GM19455 (cell line): ENCODE results near the gene CNIH1.
"Not testable (repeated sequence)": the region's sequence is repeated elsewhere in the genome, so short reads cannot be mapped to it uniquely, and the experiment has no call there.

Experiments
- ATAC-seq: cut with Tn5 transposase; IDR thresholded peaks from one replicate; pipeline ENCODE4 v1.9.1; 2021; ENCODE audit not compliant: unreplicated experiment

The CNIH1 gene

GRCh38 chr14:54437954-54438353 lies 3.2 kb downstream of the CNIH1 start:
- not testable (repeated sequence) for ATAC-seq

GRCh38 chr14:54435500-54435981 lies 5.6 kb downstream of the CNIH1 start:
- ATAC-seq, result peak; percentile 53

- ATAC-seq, result no peak
These were observed 12.6 kb downstream of the CNIH1 start for GRCh38 chr14:54428527-54428926.

GRCh38 chr14:54427871-54428270 lies 13.3 kb downstream of the CNIH1 start:
- no peak for ATAC-seq

- no peak for ATAC-seq
These were observed 15.5 kb downstream of the CNIH1 start for GRCh38 chr14:54425537-54426274.

GRCh38 chr14:54425068-54425467 lies 16.1 kb downstream of the CNIH1 start:
- no peak for ATAC-seq

- no peak for ATAC-seq
These were observed 16.7 kb downstream of the CNIH1 start for GRCh38 chr14:54424479-54424901.

- no peak for ATAC-seq
These were observed 17.2 kb downstream of the CNIH1 start for GRCh38 chr14:54423991-54424390.

- ATAC-seq, result no peak
These were observed 20.6 kb downstream of the CNIH1 start for GRCh38 chr14:54420478-54421142.

- no peak for ATAC-seq
These were observed 29.8 kb downstream of the CNIH1 start for GRCh38 chr14:54411371-54411770.

GRCh38 chr14:54410215-54410614 lies 31.0 kb downstream of the CNIH1 start:
- ATAC-seq, result no peak

GRCh38 chr14:54403401-54404005 lies 37.7 kb downstream of the CNIH1 start:
- ATAC-seq, result not testable (repeated sequence)

- ATAC-seq, result no peak
These were observed 41.6 kb downstream of the CNIH1 start for GRCh38 chr14:54399560-54399959.

- peak; percentile 96 for ATAC-seq
These were observed 44.5 kb downstream of the CNIH1 start, which contains the start of gene CDKN3 for GRCh38 chr14:54396493-54397335. Gene CDKN3 (plus strand): TSS chr14:54397007. CDS start chr14:54397069, 62 bp downstream.

- no peak for ATAC-seq
These were observed 45.0 kb downstream of the CNIH1 start for GRCh38 chr14:54396183-54396492.

GRCh38 chr14:54395716-54396115 lies 45.5 kb downstream of the CNIH1 start:
- no peak for ATAC-seq

- no peak for ATAC-seq
These were observed 45.9 kb downstream of the CNIH1 start for GRCh38 chr14:54395284-54395683.

GRCh38 chr14:54394596-54394995 lies 46.6 kb downstream of the CNIH1 start:
- ATAC-seq, result no peak

GRCh38 chr14:54392986-54393884 lies 47.9 kb downstream of the CNIH1 start:
- ATAC-seq, result not testable (repeated sequence)
